ENCODE results near the gene HSD17B10. TPM values are rescaled to one million over a fixed set of nuclear protein-coding genes. Genes with fewer than 3 reads are reported as not detected.

Gene HSD17B10
- 157 to 207 TPM (median 192 TPM) in 5 replicates for total RNA-seq (2022; extraction: Qiagen RNA extraction; ENCODE audit: low read depth)

DNA sequence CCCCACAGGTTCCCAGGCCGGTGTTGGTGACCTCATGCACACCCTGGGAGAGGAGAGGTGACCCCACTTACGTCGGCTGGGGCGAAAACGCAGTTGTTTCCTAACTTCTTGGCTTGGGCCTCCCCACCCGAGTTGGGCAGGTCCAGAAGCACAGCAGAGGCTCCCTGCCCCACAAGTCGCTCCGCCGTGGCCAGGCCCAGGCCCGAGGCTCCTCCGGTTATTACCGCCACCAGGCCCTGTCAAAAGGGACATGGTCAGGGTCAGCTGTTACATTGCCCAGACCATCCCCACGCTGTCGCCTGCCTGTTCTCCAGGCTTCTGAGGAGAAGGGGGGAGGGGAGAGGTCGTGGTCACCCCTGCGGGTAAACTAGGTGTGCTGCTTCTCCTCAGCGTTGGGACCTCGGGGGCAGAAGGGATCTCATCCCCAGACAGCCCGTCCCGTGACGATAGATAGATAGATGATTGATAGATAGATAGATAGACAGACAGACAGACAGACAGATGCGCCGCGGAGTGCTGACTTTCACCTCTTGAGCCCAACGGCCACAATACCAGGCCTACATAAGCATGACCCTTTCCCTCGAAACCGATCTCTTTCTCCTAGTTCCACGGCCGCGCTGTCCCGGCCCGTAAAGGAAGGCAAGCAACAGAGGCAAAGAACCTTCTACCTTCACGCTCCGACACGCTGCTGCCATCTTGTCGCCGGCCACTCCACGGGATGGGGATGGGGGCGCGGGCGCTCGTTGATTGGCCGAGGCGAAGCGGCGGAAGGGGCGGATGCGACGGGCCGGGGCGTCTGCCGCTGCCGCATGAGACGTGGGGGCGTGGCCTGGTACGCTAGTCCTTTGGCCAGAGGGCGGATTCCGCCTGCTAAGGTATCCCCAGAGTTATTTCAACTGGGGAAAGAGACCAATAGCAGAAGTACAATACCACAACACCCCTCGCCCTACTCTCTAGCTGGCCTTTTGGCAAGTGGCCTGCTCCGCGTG lies at the start of gene HSD17B10:
TSS of gene HSD17B10 (minus strand) at position 720 of the 989 bp plus-strand sequence. CDS start at position 695, 25 bp downstream.

DNA sequence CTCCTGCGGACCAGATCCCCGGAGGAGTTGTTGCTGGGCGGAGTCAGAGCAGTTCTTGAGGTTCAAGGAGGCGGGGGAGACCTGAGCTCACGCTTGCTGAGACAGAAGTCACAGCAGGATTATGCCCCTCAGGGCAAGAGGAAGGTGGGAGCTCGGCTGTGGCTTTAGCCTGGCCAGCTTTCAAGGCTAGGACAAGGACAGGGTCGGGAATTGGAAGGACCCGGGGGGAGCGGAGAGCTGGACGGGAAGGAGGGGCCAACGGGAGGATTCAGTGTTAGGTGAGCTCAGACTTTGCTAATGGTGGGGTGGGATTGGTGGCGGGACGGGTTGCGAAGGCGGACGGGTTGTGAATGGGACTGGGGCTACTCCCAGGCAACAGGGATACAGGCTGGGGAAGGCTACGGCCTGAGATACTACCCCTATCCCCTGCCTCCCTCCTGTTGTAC lies 11.3 kb downstream of the HSD17B10 start, which contains the start of gene RIBC1:
TSS of gene RIBC1 (plus strand) at position 13 of the 446 bp plus-strand sequence. CDS start 3,404 bp downstream, outside the sequence.

DNA sequence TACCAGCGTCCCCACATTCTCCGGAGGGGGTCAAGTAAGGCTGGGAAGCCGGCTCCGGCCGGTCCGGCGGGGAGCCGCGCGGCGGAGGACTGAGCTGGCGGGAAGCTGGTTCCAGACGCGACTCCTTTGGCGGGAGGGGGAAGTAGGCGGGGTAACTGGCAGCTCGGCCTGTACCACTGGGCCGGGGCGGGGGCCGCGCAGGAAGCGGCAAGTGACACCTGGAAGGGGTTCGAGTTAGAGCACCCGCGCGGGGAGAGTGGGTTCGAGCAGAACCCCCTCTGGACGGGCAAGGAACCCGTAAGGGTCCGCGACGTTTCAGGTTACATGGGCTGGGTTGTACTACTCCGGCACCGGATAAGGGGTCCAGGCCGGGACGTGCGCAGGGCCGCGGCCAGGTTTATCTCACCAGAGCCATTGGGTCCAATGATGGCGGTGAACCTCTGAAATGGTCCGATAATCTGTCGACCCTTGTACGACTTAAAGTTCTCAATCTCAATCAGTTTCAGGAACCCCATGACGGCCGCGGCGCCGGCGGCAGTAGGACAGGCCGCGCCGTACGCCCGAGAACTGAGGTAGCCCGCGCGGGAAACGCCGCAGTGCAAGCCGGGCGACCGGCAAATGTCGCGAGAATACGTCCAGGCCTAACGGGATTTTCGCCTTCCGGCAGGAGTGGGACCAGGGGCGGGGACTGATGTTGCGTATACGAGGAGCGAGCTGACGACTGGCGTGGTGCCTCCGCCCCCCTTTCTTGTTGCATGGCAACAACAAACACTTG lies 11.9 kb downstream of the HSD17B10 start, which contains the start of gene SMC1A:
TSS of gene SMC1A (minus strand) at position 569 of the 775 bp plus-strand sequence. CDS start at position 515, 54 bp downstream.

Other genes with a start within 250 kb of the HSD17B10 start
- 47.6 to 58.0 TPM (median 56.6 TPM) in 5 replicates for gene KDM5C, start 209.2 kb downstream of the HSD17B10 start, total RNA-seq (2022; extraction: Qiagen RNA extraction; ENCODE audit: low read depth)
- gene IQSEC2, start 152.8 kb downstream of the HSD17B10 start, total RNA-seq (2022; extraction: Qiagen RNA extraction; ENCODE audit: low read depth): 32.1 to 43.5 TPM (median 38.3 TPM) in 5 replicates
- gene SMC1A, start 11.7 kb downstream of the HSD17B10 start, total RNA-seq (2022; extraction: Qiagen RNA extraction; ENCODE audit: low read depth): 46.5 to 66.5 TPM (median 57.6 TPM) in 5 replicates
- gene RIBC1, start 11.5 kb downstream of the HSD17B10 start, total RNA-seq (2022; extraction: Qiagen RNA extraction; ENCODE audit: low read depth): 0.65 to 0.88 TPM (median 0.85 TPM) in 5 replicates

All from A549 treated with CpdA at 1 μM for 4 hours (cell line).